Ovary (tissue), 9 donors: ENCODE measurements around the gene DUSP9. TPM values are rescaled to one million over a fixed set of nuclear protein-coding genes. Genes with fewer than 3 reads are reported as not detected.

ENCODE experiments used
- DNase-seq, 5 donors: peaks; one replicate each; pipeline ENCODE4 v3.0.0-alpha.2; 2019 to 2020
- H3K27ac ChIP-seq, 2 donors: fragments of 200-600 bp; one replicate each; pipeline versions ENCODE4 v1.5.1 to v1.8.0; 2019 to 2022
- H3K27me3 ChIP-seq: fragments of 200-600 bp; one replicate; pipeline ENCODE4 v1.8.0; 2022
- H3K36me3 ChIP-seq: fragments of 200-600 bp; sonication (generic); one replicate; pipeline ENCODE4 v1.5.1; 2019
- H3K4me1 ChIP-seq: one replicate; pipeline ENCODE4 v1.8.1; 2013; ENCODE audit warnings: mild to moderate bottlenecking, moderate library complexity; ENCODE audit not compliant: insufficient read depth
- H3K4me3 ChIP-seq: fragments of 200-600 bp; sonication (generic); one replicate; pipeline ENCODE4 v1.5.1; 2017
- H3K9me3 ChIP-seq, 2 donors: fragments of 200-600 bp in 1 of 2; sonication (generic) in 1 of 2; one replicate each; pipeline versions ENCODE4 v1.5.1 to v1.8.1; 2013 to 2019; ENCODE audit warnings: mild to moderate bottlenecking in 1 of 2, moderate library complexity in 1 of 2
- CTCF ChIP-seq, 3 donors: fragments of 450-650 bp in 2 of 3; fragments of 200-600 bp in 1 of 3; IDR thresholded peaks; one replicate each; pipeline versions ENCODE4 v1.5.1 to v1.8.0; 2016 to 2022; ENCODE audit warnings: antibody characterized with exemption in 3 of 3, mild to moderate bottlenecking in 1 of 3
- EP300 ChIP-seq: sonication (generic); formaldehyde crosslinking; IDR thresholded peaks from one replicate; pipeline ENCODE4 v1.6.1; 2017; ENCODE audit warnings: antibody characterized with exemption
- POLR2A ChIP-seq: fragments of 450-650 bp; IDR thresholded peaks from one replicate; pipeline ENCODE4 v1.6.1; 2017; ENCODE audit warnings: antibody characterized with exemption, mild to moderate bottlenecking, moderate library complexity
- WGBS, 3 donors: extraction: QIAGEN DNeasy Blood & Tissue Kit in 1 of 3; methylation state at CpG; one replicate each; pipeline versions ENCODE4 v1.1.5 to v1.1.7; 2013 to 2017; 5-methylcytosine and 5-hydroxymethylcytosine counted together
- intact Hi-C, 4 donors: fragments of 100-400 bp; cut with DNase I; formaldehyde crosslinking; loops; one replicate each; pipeline versions ENCODE4 v1.11.0 to v1.15.1; 2022 to 2023
- polyA plus RNA-seq, 2 donors: library from polyadenylated mRNA; stranded (reverse); fragments of 200-250 nt in 1 of 2; fragments of 350-450 nt in 1 of 2; fragmentation: Illumina TruSeq in 1 of 2; extraction: RNeasy Lipid Tissue Mini Kit (QIAGEN cat#74804) in 1 of 2; gene quantifications; one replicate each; pipeline ENCODE4 v1.2.3, GENCODE V29; 2013 to 2014
- total RNA-seq, 7 donors: library from RNA; depleted of rRNA in 2 of 7; stranded (reverse); fragments of >200 nt in 2 of 7; fragmentation: NEBNext Ultra II Directional in 3 of 7; extraction: Animal tissue kit (Norgen Biotek cat#: 25700) in 3 of 7; gene quantifications; one replicate each; pipeline versions ENCODE4 v1.1.0 to v1.2.4, GENCODE V29; 2016 to 2023
- donor health status: DM: no; HTN: no; CAD: no; lungs with moderate emphysema.
- donor health status: DM: no; HTN: no; CAD: no.
- donor health status: Bipolar disorder and iron deficiency.
- donor health status: DM: yes; HTN: yes; CAD: no.
- donor health status: DM: no; HTN: no; CAD: no.
- donor health status: DM: yes; HTN: yes; CAD: no.

Gene DUSP9
- total and polyA plus RNA-seq, 9 donors = 0.12 to 3.7 (median 0.65) TPM; not detected in 1

- peak within 1 kb of the TSS; percentile 44 for H3K4me3 ChIP-seq
- TF ChIP-seq CTCF (IDR thresholded peaks at IDR 0.05) = no peak
- no peak for TF ChIP-seq POLR2A
- TF ChIP-seq EP300 = no peak
- H3K9me3 ChIP-seq = no peaks in the 10 kb centered on the region
- peak; percentile 65 to 80 (median 73) for DNase-seq
- H3K27ac ChIP-seq = peak within 1 kb of the TSS in 1 of 2 donors; percentile 58
- H3K27me3 ChIP-seq = no peaks in the 10 kb centered on the region
- no peaks in the 10 kb centered on the region for H3K4me1 ChIP-seq
- WGBS, 3 donors = 27 to 40% (median 36%) methylated on average over 42 to 65 of the region's 66 CpGs
- no peaks in the 10 kb centered on the region for H3K36me3 ChIP-seq
- intact Hi-C loops = no loop called here
Observed at GRCh38 chrX:153687121-153688039, 40.4 kb downstream of the DUSP9 start, which contains the start of gene SLC6A8. Gene SLC6A8 (plus strand): TSS chrX:153687926. CDS start chrX:153688575, 649 bp downstream.

GRCh38 chrX:153688071-153688470, 41.1 kb downstream of the DUSP9 start:
- H3K27me3 ChIP-seq = no peaks in the 10 kb centered on the region
- H3K4me3 ChIP-seq = no peak overlapping the region
- WGBS, 3 donors = 31 to 37% methylated on average over 46 to 67 of the region's 69 CpGs; no CpG with 5 or more reads in 1 of the 3 donors
- no peaks in the 10 kb centered on the region for H3K4me1 ChIP-seq
- no peaks in the 10 kb centered on the region for H3K36me3 ChIP-seq
- no peak for DNase-seq
- intact Hi-C loops = no loop called here
- no peak overlapping the region for H3K27ac ChIP-seq
- TF ChIP-seq POLR2A (no peak), CTCF (IDR thresholded peaks at IDR 0.05) (no peak), EP300 (no peak)
- H3K9me3 ChIP-seq = no peaks in the 10 kb centered on the region

GRCh38 chrX:153688506-153688905, 41.5 kb downstream of the DUSP9 start:
- H3K9me3 ChIP-seq = no peaks in the 10 kb centered on the region
- no peaks in the 10 kb centered on the region for H3K36me3 ChIP-seq
- DNase-seq = peak in 1 of 5 donors; percentile 19
- intact Hi-C loops = no loop called here
- peak overlapping the region in 1 of 2 donors; percentile 58 for H3K27ac ChIP-seq
- H3K27me3 ChIP-seq = no peaks in the 10 kb centered on the region
- H3K4me1 ChIP-seq = no peaks in the 10 kb centered on the region
- H3K4me3 ChIP-seq = peak overlapping the region; percentile 44
- WGBS, 3 donors = 17 to 35% (median 28%) methylated on average over 28 to 53 of the region's 57 CpGs
- TF ChIP-seq CTCF (IDR thresholded peaks at IDR 0.05) = no peak
- no peak for TF ChIP-seq POLR2A
- no peak for TF ChIP-seq EP300

- Histone ChIP-seq H3K27me3 (no peaks in the 10 kb centered on the region), H3K4me1 (no peaks in the 10 kb centered on the region), H3K9me3 (no peaks in the 10 kb centered on the region), H3K36me3 (no peaks in the 10 kb centered on the region), H3K27ac (peak overlapping the region in 1 of 2 donors; percentile 58), H3K4me3 (peak overlapping the region; percentile 44)
- 37 to 58% (median 44%) methylated on average over 26 to 53 of the region's 53 CpGs for WGBS, 3 donors
- no peak for TF ChIP-seq EP300
- no peak for TF ChIP-seq POLR2A
- no peak for TF ChIP-seq CTCF (IDR thresholded peaks at IDR 0.05)
- peak in 3 of 5 donors; percentile 34 to 56 (median 36) for DNase-seq
- intact Hi-C loops = no loop called here
Observed at GRCh38 chrX:153688911-153689590, 42.0 kb downstream of the DUSP9 start.
